HEK293 (cell line): ENCODE results near the gene KCNK3.
A peak's percentile ranks its signal among the peaks of the same experiment; 100 is the strongest.

Experiments
- CTCF ChIA-PET: fragments of 350-600 bp; formaldehyde crosslinking; extraction: SDS; loops from one replicate; lab custom pipeline; 2021; ENCODE audit warnings: antibody characterized with exemption; lab: Yijun Ruan, JAX
- POLR2A ChIA-PET: fragments of 300-600 bp; formaldehyde crosslinking; extraction: SDS; loops from one replicate; lab custom pipeline; 2020; ENCODE audit warnings: antibody characterized with exemption, inconsistent platforms; lab: Yijun Ruan, JAX
- H3K27ac ChIP-seq: fragments of 200-500 bp; sonication (Bioruptor generic); 2 replicates; pipeline ENCODE4 v1.5.1; 2014; ENCODE audit warnings: low read depth, low read length, control low read depth, inconsistent platforms; ENCODE audit errors: extremely low read depth
- H3K36me3 ChIP-seq, 2 experiments: fragments of 200-500 bp in 1 of 2; sonication (Bioruptor generic) in 1 of 2; 1 replicate in 1 of 2; 2 replicates in 1 of 2; pipeline ENCODE4 v1.5.1; 2014 to 2017; ENCODE audit warnings: inconsistent platforms in 2 of 2, low read length in 2 of 2; ENCODE audit not compliant: control insufficient read depth in 2 of 2, insufficient read depth in 1 of 2
- H3K4me1 ChIP-seq: fragments of 200-500 bp; sonication (Bioruptor generic); 2 replicates; pipeline ENCODE4 v1.5.1; 2014; ENCODE audit warnings: mild to moderate bottlenecking, low read length, inconsistent platforms; ENCODE audit not compliant: control insufficient read depth, insufficient read depth
- H3K4me3 ChIP-seq: 2 replicates; pipeline ENCODE4 v1.5.1; 2011; ENCODE audit warnings: low read depth, mild to moderate bottlenecking, control low read depth, low read length, moderate library complexity
- H3K9me3 ChIP-seq: fragments of 200-500 bp; sonication (Bioruptor generic); 2 replicates; pipeline ENCODE4 v1.5.1; 2014; ENCODE audit warnings: low read depth, low read length, inconsistent platforms; ENCODE audit not compliant: control insufficient read depth, insufficient read depth
- EGR2 ChIP-seq: fragments of 450-650 bp; formaldehyde crosslinking; IDR thresholded peaks from 2 replicates; pipeline ENCODE4 v1.5.1; 2016; ENCODE audit warnings: low read depth, missing biosample characterization, missing genetic modification characterization
- GLI2 ChIP-seq: fragments of 450-650 bp; formaldehyde crosslinking; IDR thresholded peaks from 2 replicates; pipeline ENCODE4; 2017; ENCODE audit warnings: missing biosample characterization, missing genetic modification characterization, low read depth, borderline replicate concordance
- ZBTB7A ChIP-seq: fragments of 450-650 bp; formaldehyde crosslinking; IDR thresholded peaks from 2 replicates; pipeline ENCODE4 v1.5.1; 2016; ENCODE audit warnings: low read depth, missing biosample characterization, missing genetic modification characterization
- ZNF114 ChIP-seq: fragments of 450-650 bp; formaldehyde crosslinking; IDR thresholded peaks from 2 replicates; pipeline ENCODE4 v1.5.0; 2017; ENCODE audit warnings: missing biosample characterization, missing genetic modification characterization
- ZNF146 ChIP-seq: fragments of 450-650 bp; formaldehyde crosslinking; IDR thresholded peaks from 2 replicates; pipeline ENCODE4 v1.5.1; 2016; ENCODE audit warnings: missing biosample characterization, missing genetic modification characterization
- ZNF19 ChIP-seq: fragments of 450-650 bp; formaldehyde crosslinking; IDR thresholded peaks from 2 replicates; pipeline ENCODE4; 2016; ENCODE audit warnings: missing biosample characterization, missing genetic modification characterization, low read depth
- ZNF324 ChIP-seq: fragments of 450-650 bp; formaldehyde crosslinking; IDR thresholded peaks from 2 replicates; pipeline ENCODE4 v1.5.1; 2016; ENCODE audit warnings: missing biosample characterization, missing genetic modification characterization
- ZNF561 ChIP-seq: fragments of 450-650 bp; IDR thresholded peaks from 2 replicates; pipeline ENCODE4 v1.5.1; 2018; ENCODE audit warnings: missing biosample characterization, missing genetic modification characterization, borderline replicate concordance
- ZNF585B ChIP-seq: fragments of 450-650 bp; formaldehyde crosslinking; IDR thresholded peaks from 2 replicates; pipeline ENCODE4 v1.5.1; 2016; ENCODE audit warnings: missing biosample characterization, missing genetic modification characterization
- ZNF768 ChIP-seq: fragments of 450-650 bp; formaldehyde crosslinking; IDR thresholded peaks from 2 replicates; pipeline ENCODE4 v1.5.1; 2018; ENCODE audit warnings: missing biosample characterization, mild to moderate bottlenecking, missing genetic modification characterization
- ZNF776 ChIP-seq: fragments of 450-650 bp; formaldehyde crosslinking; IDR thresholded peaks from 2 replicates; pipeline ENCODE4 v1.5.0; 2017; ENCODE audit warnings: missing biosample characterization, missing genetic modification characterization, borderline replicate concordance
- ZNF777 ChIP-seq: fragments of 450-650 bp; formaldehyde crosslinking; IDR thresholded peaks from 2 replicates; pipeline ENCODE4 v1.5.1; 2017; ENCODE audit warnings: missing biosample characterization, missing genetic modification characterization, borderline replicate concordance
- ZNF785 ChIP-seq: fragments of 450-650 bp; formaldehyde crosslinking; IDR thresholded peaks from 2 replicates; pipeline ENCODE4 v1.5.1; 2016; ENCODE audit warnings: missing biosample characterization, missing genetic modification characterization
- ZNF837 ChIP-seq: fragments of 450-650 bp; formaldehyde crosslinking; IDR thresholded peaks from 2 replicates; pipeline ENCODE4 v1.5.1; 2016; ENCODE audit warnings: missing biosample characterization, missing genetic modification characterization
- TF ChIP-seq, protein P1 (sequence below): fragments of 450-650 bp; formaldehyde crosslinking; IDR thresholded peaks from 2 replicates; pipeline ENCODE4 v1.5.1; 2016; ENCODE audit warnings: missing biosample characterization, missing genetic modification characterization, borderline replicate concordance
- TF ChIP-seq, protein P2 (sequence below): fragments of 450-650 bp; formaldehyde crosslinking; IDR thresholded peaks from 2 replicates; pipeline ENCODE4 v1.5.1; 2016; ENCODE audit warnings: missing biosample characterization, missing genetic modification characterization
- TF ChIP-seq, protein P3 (sequence below): fragments of 450-650 bp; formaldehyde crosslinking; IDR thresholded peaks from 2 replicates; pipeline ENCODE4 v1.5.1; 2016; ENCODE audit warnings: missing biosample characterization, missing genetic modification characterization

The KCNK3 gene

DNA sequence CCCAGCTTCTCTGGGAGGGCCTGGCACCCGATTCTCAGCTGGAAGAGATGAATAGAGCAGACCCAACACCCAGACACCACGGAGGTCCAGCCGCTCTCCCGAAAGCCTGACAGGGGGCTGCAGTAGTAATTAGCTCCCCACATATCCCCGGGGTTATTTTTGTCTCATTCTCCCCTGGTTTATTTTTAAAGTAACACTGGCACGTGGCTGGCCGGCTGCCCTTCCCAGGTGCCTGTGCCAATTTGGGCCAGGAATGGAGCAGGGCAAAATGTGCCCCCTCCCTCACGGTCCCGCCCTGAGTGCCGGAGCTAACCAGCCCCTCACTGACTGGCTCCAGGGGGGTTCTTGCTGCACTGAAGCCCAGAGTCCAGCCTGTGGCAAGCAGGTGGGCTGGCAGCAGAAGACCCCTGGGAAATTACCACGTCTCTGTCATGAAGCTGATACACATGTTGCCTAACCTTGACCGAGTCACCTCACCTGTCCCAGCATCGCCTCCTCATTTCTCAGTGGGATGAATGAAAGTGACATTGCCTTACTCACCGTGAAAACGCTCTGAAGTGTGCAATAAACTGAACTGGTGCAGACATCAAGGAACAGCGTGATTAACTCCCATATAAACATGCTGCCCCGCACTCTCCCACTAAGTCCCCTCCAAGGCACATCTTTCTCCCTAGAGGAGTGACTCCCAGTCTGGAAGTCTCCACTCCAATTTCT is 18.4 kb downstream of the KCNK3 start:
- Histone ChIP-seq H3K4me3 (no peak overlapping the region), H3K9me3 (no peaks in the 10 kb centered on the region), H3K27ac (no peak overlapping the region), H3K36me3 (no peaks in the 10 kb centered on the region), H3K4me1 (no peaks in the 10 kb centered on the region)
- TF ChIP-seq ZNF561 (tag by site-specific recombination) (no peak), ZNF777 (tag by site-specific recombination) (no peak), ZNF146 (tag by site-specific recombination) (no peak), ZNF114 (tag by site-specific recombination) (no peak), ZBTB7A (tag by site-specific recombination) (no peak), ZNF785 (tag by site-specific recombination) (no peak), ZNF776 (no peak), GLI2 (no peak), ZNF19 (no peak), EGR2 (tag by site-specific recombination) (no peak), ZNF585B (tag by site-specific recombination) (no peak), ZNF837 (tag by site-specific recombination) (no peak)
- TF ChIP-seq, protein P1, sequence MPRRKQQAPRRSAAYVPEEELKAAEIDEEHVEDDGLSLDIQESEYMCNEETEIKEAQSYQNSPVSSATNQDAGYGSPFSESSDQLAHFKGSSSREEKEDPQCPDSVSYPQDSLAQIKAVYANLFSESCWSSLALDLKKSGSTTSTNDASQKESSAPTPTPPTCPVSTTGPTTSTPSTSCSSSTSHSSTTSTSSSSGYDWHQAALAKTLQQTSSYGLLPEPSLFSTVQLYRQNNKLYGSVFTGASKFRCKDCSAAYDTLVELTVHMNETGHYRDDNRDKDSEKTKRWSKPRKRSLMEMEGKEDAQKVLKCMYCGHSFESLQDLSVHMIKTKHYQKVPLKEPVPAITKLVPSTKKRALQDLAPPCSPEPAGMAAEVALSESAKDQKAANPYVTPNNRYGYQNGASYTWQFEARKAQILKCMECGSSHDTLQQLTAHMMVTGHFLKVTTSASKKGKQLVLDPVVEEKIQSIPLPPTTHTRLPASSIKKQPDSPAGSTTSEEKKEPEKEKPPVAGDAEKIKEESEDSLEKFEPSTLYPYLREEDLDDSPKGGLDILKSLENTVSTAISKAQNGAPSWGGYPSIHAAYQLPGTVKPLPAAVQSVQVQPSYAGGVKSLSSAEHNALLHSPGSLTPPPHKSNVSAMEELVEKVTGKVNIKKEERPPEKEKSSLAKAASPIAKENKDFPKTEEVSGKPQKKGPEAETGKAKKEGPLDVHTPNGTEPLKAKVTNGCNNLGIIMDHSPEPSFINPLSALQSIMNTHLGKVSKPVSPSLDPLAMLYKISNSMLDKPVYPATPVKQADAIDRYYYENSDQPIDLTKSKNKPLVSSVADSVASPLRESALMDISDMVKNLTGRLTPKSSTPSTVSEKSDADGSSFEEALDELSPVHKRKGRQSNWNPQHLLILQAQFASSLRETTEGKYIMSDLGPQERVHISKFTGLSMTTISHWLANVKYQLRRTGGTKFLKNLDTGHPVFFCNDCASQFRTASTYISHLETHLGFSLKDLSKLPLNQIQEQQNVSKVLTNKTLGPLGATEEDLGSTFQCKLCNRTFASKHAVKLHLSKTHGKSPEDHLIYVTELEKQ (tag by site-specific recombination), result no peak
- TF ChIP-seq, protein P2, sequence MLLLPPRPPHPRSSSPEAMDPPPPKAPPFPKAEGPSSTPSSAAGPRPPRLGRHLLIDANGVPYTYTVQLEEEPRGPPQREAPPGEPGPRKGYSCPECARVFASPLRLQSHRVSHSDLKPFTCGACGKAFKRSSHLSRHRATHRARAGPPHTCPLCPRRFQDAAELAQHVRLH (tag by site-specific recombination), result no peak
- TF ChIP-seq, protein P3, sequence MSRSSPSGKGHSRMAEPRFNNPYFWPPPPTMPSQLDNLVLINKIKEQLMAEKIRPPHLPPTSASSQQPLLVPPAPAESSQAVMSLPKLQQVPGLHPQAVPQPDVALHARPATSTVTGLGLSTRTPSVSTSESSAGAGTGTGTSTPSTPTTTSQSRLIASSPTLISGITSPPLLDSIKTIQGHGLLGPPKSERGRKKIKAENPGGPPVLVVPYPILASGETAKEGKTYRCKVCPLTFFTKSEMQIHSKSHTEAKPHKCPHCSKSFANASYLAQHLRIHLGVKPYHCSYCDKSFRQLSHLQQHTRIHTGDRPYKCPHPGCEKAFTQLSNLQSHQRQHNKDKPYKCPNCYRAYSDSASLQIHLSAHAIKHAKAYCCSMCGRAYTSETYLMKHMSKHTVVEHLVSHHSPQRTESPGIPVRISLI (tag by site-specific recombination), result no peak
- CTCF ChIA-PET, result no interaction called here
- POLR2A ChIA-PET, result no interaction called here

DNA sequence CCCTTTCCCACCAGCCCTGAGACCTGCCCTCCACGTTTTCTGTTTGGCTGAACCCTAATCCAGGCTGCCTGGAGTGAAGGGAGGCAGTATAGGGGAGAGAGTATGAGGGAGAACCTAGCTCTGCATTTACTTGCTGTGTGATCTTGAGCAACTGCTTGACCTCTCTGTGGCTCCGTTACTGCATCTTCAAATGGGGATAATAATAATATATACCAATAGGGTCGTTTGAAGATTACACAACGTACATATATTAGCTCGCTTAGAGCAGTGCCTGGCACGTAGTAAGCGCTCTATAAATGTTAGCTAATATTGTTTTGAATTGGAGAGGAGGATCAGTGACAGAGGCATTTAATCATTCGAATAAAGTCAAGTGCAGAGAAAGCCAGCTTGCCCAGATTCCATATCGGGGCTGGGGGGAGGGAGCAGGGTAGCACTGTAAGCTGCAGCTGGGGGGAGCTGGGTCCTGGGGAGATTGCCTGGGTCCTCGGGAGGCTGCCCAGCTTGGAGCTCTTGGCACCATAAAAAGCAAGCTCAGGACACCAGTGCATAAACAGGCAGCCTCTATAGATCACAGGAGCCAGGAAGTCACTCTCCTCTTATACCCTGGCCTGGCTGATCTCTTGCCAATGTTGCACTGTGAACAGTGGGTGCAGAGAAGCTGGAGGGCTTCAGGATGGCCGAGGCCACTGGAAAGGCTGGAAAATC is 19.1 kb downstream of the KCNK3 start:
- ChIA-PET CTCF (interaction anchor here (0.6 to 1.0 kb wide), 2 partner anchors 134 to 1003 kb away, joined by 4 read pairs; no protein-coding TSS in a partner anchor), POLR2A (no interaction called here)
- H3K9me3 ChIP-seq, result no peaks in the 10 kb centered on the region
- no peak overlapping the region for H3K4me3 ChIP-seq
- H3K4me1 ChIP-seq, result no peaks in the 10 kb centered on the region
- no peak overlapping the region for H3K27ac ChIP-seq
- TF ChIP-seq ZNF768 (tag by site-specific recombination), result 0 out of 2 replicates have a peak, but pooled peaks have one; percentile 26
- TF ChIP-seq ZNF324 (tag by site-specific recombination), result no peak
- no peaks in the 10 kb centered on the region for H3K36me3 ChIP-seq
